ENCODE results near the gene DACT3.

Gene DACT3

DNA sequence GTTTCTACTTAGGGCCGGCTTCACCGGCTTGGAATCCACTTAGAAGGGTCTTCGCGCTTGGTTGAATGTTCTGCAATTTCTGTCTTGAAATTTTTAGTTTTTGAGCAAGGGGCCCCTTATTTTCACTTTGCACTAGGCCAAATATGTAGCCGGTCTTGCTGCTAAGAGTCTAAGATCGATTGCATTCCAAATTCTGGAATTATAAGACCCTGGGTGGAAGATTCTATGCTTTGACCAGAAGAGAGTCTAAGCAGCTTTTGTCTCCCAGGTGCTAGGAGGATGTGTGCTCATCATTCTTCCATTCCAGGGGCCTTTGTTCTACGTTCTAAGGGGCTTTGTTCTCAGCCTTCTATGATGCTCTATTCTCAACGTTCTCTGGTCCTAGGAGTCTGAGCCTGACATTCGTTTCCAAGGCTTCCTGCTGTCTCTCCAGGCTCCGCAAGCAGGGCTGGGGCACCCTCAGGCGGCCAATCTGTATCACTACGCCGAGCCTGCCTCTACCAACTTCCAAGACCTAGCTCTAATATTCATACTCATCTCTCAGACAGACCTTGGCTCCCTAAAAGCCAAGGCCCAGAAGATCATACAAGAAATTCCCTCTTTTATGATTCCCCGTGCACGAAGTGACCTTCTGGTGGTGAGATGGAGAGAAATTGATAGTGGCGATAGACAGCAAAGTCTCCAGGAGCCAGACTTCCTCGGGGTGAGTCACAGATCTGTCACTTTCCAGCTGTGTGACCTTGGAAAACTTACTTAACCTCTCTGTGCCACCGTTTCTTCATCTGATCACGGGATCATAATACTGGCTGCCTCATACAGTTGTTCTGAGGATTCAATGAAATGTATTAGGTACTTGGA is 982 bp upstream of the DACT3 start:
- peak; percentile 86 for DNase-seq

DNA sequence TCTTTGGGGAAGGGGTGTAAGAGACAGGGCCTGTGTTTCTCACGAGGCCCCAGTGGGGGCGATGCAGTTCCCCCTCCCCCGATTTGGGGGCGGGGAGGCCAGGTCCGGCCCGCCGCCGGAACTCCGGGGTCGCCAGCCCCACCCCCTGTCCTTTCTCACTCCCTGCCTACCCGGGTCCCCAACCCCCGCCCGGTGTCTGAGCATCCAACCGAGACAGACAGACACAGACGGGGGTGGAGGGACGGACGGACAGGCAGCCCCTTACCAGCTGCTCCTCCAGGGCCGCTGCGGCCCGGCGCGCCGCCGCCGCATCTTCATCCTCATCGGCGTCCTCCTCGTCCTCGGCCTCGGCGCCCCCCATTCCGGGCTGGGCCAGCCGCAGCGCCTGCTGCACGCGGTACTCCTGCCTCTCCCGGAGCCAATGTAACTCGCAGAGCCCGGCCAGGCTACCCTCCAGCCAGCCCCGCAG is 397 bp downstream of the DACT3 start:
- DNase-seq: no peak

DNA sequence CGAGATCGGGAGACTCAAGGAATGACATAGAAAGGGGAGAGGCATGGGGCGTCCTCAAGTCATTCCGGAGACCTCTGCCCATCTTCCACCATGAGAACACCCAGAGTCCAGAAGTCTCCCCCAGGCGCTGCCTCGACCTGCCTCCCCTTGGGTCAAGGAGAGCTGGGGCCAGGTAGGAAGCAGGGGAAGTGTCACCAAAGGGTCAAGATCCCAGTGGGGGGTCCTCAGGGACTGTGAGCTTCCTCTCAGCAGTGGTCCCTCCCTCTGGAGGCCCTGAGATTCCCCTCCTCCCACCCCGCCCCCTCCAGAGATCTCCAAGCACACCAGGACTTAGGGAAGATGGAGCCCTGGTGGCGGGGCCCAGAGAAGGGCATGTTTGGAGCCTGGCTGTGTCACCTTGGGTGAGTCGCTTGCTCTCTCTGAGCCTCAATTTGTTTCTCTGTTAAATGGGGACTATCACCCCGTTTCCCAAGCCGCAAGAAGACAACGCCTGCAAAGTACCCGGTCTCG is 919 bp downstream of the DACT3 start:
- DNase-seq: peak; percentile 17

DNA sequence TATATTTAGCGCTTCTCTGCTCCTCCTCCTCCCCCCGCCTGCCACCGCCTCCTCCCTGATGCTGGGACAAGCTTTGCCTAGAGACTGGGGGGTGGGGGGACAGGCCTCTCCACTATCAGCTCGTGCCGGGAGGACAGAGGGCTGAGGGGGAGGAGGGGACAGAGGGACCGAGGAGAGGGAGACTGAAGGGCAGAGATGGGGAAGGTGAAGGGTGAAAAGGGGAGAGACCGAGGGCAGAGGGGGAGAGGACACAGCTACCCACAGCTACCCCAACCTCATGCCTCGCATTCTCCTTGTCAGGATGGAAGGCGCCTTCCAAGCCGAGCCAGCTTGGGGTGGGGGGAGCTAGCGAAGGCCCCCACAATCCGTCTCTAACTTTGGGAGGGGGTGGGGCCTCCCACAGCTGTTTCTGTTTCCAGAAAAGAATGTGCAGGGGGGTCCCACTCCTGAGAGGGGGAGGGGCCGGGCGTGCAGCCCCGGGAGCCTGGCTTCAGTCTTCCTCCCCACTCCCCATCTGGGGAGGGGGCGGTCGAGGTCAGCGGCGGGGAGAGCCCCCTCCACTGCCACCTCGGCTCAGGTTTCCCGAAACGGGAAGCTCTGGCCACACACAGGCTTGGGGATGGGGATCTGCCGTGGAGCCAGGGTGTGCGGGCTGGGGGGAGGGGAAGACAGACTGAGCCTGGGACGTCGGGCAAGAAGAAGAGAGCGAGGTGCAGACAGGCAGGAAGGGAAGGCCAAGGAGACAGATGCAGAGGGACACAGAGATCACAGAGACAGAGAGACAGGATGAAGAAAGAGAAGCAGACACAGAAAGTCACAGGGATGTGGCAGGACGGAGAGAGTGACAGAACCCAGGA is 1.6 kb downstream of the DACT3 start:
- peak; percentile 33 for DNase-seq

DNA sequence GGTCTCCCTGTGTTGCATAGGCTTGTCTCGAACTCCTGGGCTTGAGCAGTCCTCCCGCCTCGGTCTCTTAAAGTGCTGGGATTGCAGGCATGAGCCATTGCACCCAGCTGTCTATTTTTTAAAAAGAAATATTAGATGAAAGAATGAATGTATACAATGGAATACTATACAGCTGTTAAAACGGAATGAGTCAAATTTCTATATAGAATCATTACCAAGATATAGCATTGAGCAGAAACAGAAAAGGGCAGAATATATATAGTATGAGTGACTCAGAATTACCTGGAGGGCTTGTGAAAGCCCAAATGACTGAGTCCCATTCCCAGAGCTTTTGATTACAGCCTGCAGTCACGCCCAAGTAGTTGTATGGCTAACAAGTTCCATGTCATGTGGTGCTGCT is 4.4 kb downstream of the DACT3 start:
- no peak for DNase-seq

DNA sequence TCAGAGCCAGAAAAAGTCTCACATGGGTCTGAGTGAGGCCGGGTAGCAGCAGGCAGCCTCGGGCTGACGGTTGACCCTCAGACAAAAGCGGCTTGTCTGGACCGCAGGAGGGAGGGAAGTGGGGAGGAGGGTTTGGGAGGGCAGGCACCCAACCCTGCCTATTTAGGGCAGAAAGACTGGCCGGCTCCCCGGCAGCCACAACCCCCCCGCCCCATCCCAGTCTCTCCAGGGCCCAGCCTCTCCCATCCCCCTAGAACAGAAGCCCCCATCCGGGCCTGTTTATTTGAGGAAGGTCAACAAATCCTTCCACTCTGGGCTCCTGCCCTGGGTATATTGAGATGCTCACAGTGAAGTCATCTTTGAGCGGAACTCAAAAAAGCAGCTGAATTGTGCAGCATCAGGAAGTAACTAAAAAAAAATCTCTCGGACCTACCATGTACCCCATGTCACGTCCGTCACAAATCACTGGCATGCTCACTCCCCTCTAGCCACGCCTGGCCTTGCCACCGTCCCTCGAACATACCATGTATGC is 6.3 kb downstream of the DACT3 start:
- no peak for DNase-seq

- DNase-seq: no peak
Measured at GRCh38 chr19:46650445-46650844, 10.5 kb downstream of the DACT3 start.

- no peak for DNase-seq
Measured at GRCh38 chr19:46648961-46649960, 11.7 kb downstream of the DACT3 start.

DNA sequence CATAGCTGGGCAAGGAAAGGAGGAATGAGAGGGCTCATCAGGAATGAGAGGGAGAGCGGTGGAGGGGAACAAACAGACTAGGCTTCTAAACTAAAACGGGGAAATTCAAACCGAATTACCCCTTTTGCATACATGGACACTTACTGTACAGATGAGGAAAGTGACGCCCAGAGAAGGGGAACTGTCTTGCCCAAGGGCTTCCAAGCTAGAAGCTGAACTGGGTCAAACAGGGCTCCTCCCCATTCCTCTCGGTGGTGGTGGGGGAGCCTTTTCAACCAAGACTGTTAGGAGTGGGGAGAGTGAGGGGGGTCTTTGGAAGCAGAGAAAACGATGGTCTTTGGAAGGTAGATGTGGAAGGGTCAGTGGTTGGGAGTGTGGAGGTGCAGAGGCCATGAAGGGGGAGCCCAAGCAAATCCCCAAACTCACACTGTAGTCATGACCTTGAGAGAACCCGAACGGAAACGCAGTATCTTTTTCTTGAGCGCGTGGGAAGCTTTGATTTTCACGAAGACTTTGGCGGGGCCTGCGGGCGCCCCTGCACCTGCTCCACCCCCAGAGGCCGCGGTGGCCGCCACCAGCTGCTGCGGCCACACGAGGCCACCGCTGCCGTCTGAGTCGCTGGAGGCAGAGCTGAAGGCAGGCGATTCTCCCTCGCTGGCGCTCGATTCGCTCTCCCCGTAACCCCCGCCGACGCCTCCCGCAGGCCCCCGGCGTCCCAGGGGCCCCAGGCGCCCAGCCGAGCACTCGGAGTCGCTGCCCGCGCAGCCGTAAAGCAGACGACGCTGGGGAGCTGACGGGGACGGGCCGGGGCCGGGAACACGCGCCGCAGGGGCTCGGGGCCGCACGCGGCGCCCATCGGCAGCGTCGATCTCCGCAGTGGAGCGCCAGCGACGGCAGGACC is 12.7 kb downstream of the DACT3 start:
- DNase-seq: no peak

DNA sequence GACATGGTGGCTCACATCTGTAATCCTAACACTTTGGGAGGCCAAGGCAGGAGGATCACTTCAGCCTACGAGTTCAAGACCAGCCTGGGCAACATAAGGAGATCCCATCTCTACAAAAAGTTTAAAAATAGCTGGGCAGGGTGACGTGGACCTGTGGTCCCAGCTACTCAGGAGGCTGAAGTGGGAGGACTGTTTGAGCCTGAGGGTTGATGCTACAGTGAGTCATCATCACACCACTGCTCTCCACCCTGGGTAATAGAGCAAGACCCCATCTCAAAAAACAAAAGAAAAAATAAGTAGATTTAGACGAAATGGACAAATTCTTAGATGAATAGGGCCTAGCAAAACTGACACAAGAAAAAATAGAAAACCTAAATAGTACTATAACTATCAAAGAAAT is 14.6 kb downstream of the DACT3 start:
- no peak for DNase-seq

DNA sequence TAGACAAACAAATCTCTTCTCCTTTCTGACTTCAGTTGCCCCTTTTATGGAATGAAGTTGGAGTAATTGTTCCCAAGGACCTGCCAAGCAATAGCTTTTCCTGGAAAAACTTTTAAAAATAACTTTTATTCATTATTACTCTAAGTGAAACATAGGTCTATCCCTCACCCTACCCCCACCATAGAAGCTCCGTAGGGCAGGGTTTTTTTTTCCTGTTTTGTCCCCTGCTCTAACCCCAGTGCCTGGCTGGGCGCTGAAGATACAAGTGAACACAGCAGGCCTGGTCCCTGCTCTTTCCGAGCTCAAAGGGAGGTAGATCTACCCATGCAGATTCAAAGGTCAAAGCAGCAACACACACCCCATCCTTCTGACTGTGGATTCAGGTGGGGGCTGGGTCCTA is 16.3 kb downstream of the DACT3 start:
- no peak for DNase-seq

DNA sequence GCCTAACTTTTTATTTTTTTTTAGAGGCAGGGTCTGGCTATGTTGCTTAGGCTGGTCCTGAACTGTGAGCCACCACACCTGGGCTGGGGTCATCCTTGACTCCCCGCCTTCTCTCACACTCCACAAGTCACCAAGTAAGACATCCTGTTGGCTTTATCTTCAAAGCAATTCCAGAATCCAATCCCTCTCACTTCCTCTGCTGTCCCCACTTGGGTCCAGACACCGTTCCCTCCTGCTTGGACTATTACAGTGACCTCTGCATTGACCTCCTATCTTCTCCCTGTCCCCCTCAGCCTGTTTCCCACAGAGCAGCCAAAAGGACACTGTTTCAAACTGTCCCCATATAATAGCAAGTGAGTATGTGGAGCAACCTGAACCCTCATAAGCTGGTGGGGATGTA is 20.3 kb downstream of the DACT3 start:
- no peak for DNase-seq

DNA sequence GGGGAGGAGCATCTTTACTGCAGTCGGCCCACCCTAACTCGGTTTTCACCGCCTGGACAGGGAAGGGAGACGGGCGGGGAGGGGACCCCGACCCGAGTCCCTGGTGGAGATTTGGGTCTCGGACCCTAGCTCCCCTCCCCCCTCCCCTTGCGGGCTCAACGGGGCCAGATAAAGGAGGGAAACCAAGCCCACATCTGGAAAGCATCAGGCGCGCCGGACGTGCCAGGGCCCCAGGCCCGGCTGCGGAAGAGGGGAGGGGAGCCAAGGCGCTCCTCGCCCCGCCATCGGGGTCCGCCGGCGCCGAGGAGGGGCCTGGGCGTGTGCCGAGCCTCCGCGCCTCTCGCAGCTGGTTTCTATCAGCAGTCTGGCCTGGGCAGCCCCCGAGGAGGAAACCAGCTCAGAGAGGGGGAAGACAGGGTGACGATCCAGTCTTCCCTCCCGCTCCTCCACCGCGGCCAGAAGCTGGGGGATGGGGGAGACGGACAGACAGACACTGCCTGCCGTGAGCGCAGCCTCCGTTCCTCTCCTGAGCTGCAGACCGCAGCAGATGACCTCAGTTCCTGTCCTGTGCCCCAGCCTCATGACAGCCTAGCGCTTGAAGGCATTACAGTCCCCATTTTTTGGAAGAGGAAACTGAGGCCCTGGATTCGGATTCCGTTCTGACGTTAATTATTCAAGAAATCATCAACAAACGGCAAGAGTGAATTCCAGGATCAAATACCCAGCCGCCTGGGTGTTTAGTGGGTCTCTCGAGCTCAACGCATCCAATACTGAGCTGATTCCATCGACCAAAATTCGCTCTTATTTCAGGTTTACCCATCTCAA is 21.4 kb downstream of the DACT3 start:
- DNase-seq: peak; percentile 68

DNA sequence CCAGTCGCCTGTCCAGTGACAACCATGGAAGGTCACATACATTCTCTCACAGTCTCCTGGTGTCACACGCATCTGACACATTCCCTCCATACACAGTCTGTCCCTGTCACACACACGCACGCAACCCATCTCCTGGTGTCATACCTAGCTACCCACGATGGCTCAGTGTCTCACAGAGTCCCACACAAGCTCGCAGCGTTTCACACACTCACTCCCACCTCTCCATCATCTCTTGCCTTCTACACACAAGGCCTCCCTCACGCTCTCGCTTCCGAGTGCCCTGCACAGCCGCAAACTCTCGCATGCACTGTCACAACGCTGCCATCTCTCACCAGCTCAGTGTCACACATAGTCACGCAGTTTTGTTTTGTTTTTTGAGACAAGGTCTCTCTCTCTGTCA is 23.8 kb downstream of the DACT3 start:
- no peak for DNase-seq

- DNase-seq: no peak
Measured at GRCh38 chr19:46635920-46636761, 24.8 kb downstream of the DACT3 start, which contains the start of gene GNG8. TSS of gene GNG8 (minus strand) at chr19:46636202. CDS start at chr19:46634682, 1,520 bp downstream.

- DNase-seq: no peak
Measured at GRCh38 chr19:46634656-46635218, 26.2 kb downstream of the DACT3 start.

- DNase-seq: peak; percentile 78
Measured at GRCh38 chr19:46634045-46634655, 26.8 kb downstream of the DACT3 start.

DNA sequence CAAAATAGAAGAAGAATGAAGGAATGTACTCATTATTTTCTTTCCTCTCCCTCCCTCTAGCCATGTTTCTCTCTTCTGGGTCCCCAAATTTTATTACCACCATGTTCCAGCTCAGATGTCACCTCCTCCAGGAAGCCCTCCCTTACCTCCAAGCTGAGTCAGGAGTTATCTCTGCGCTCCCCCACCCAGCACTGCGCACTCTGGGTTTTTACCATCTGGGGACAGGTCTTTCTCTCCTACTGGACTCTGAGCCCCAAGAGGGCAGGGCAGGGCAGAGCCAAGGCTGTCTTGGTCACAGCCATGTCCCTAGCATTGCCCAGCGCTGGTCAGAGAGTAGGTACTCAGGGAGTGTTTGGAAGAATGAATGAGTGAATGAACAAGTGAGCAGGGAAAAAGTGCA is 27.9 kb downstream of the DACT3 start:
- no peak for DNase-seq
